ENCODE results near the gene PPP1R8.

DNA sequence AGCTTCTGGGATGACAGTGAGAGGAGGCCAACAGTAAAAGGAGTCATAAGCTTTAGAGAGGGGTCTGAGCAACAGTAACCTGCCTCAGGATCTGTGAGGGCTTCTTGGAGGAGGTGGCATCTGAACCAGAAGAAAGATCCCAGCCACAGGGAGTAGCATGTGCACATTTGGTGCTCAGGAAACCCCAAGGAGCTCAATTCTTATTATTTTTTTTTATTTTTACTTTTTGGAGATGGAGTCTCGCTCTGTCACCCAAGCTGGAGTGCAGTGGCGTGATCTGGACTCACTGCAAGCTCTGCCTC lies 46.5 kb downstream of the PPP1R8 start:
- TF ChIP-seq CTCF (IDR thresholded peaks at IDR 0.05; ENCODE audit: poor library complexity), result no peak
- no peak for TF ChIP-seq EZH2phosphoT487 (IDR thresholded peaks at IDR 0.05; ENCODE audit: low read depth, severe bottlenecking, unreplicated experiment)
- TF ChIP-seq EZH2 (IDR thresholded peaks at IDR 0.05; ENCODE audit: borderline replicate concordance), result no peak

All from hepatocyte (in vitro differentiated cells).